Measurements from ENCODE around the gene FRMD4A. TPM values are rescaled to one million over a fixed set of nuclear protein-coding genes. Genes with fewer than 3 reads are reported as not detected.

FRMD4A gene
- polyA plus RNA-seq, 1 donor (not counting 4 experiments of a cell fraction or from before 2014, with no cell fraction given): 12.9 TPM

- Histone ChIP-seq H3K36me3 (ENCODE audit: control insufficient read depth in 2 of 2, extremely low read depth in 1 of 2, insufficient read depth in 2 of 2, low read length in 2 of 2) (no peaks in the 10 kb centered on the region), H3K9me3 (ENCODE audit: control insufficient read depth, low read depth, low read length) (no peaks in the 10 kb centered on the region), H3K27ac (ENCODE audit: control insufficient read depth, insufficient read depth, low read length) (no peak overlapping the region), H3K79me2 (ENCODE audit: control insufficient read depth, insufficient read depth, low read length) (no peaks in the 10 kb centered on the region), H3K9me1 (ENCODE audit: control insufficient read depth, extremely low read depth, insufficient read depth, low read length) (peaks cover 2% of the 10 kb centered on the region), H3K4me1 (ENCODE audit: control insufficient read depth, extremely low read depth, insufficient read depth, low read length) (no peaks in the 10 kb centered on the region), H3K9ac (ENCODE audit: control insufficient read depth, extremely low read depth, insufficient read depth, low read length) (no peak overlapping the region), H4K20me1 (ENCODE audit: control insufficient read depth, extremely low read depth, insufficient read depth, low read length) (no peaks in the 10 kb centered on the region), H2AFZ (ENCODE audit: control insufficient read depth, low read length) (no peak overlapping the region), H3K4me2 (ENCODE audit: control insufficient read depth, extremely low read depth, insufficient read depth, low read depth, low read length) (no peak overlapping the region), H3K27me3 (ENCODE audit: control insufficient read depth, extremely low read depth, insufficient read depth, low read length) (no peaks in the 10 kb centered on the region), H3K4me3 (ENCODE audit: control insufficient read depth in 2 of 3, extremely low read depth in 1 of 3, insufficient read depth in 2 of 3, low read depth in 1 of 3, low read length in 3 of 3) (no peak overlapping the region)
- no peak for DNase-seq (ENCODE audit: low read depth, low spot score)
- no peak for FAIRE-seq
- dilution Hi-C loops (cut with MboI; ENCODE audit: extremely low pct_ligation_motif_present, low sequenced_read_pairs): no loop called here
- TF ChIP-seq EZH2 (IDR thresholded peaks at IDR 0.05; ENCODE audit: low read length) (no peak), CTCF (optimal IDR thresholded peaks at IDR 0.05 in 1 of 3, IDR thresholded peaks at IDR 0.05 in 1 of 3, conservative IDR thresholded peaks at IDR 0.05 in 1 of 3; ENCODE audit: extremely low read depth in 1 of 3, insufficient read depth in 2 of 3, low read length in 3 of 3) (no peak)
Measured at GRCh38 chr10:14153570-14154055, 177.1 kb downstream of the FRMD4A start.

- Histone ChIP-seq H3K4me1 (ENCODE audit: control insufficient read depth, extremely low read depth, insufficient read depth, low read length) (no peaks in the 10 kb centered on the region), H3K4me3 (ENCODE audit: control insufficient read depth in 2 of 3, extremely low read depth in 1 of 3, insufficient read depth in 2 of 3, low read depth in 1 of 3, low read length in 3 of 3) (no peak overlapping the region), H3K4me2 (ENCODE audit: control insufficient read depth, extremely low read depth, insufficient read depth, low read depth, low read length) (no peak overlapping the region), H3K27me3 (ENCODE audit: control insufficient read depth, extremely low read depth, insufficient read depth, low read length) (no peaks in the 10 kb centered on the region), H3K27ac (ENCODE audit: control insufficient read depth, insufficient read depth, low read length) (no peak overlapping the region), H3K36me3 (ENCODE audit: control insufficient read depth in 2 of 2, extremely low read depth in 1 of 2, insufficient read depth in 2 of 2, low read length in 2 of 2) (no peaks in the 10 kb centered on the region), H3K9me1 (ENCODE audit: control insufficient read depth, extremely low read depth, insufficient read depth, low read length) (no peaks in the 10 kb centered on the region), H2AFZ (ENCODE audit: control insufficient read depth, low read length) (no peak overlapping the region), H3K79me2 (ENCODE audit: control insufficient read depth, insufficient read depth, low read length) (no peaks in the 10 kb centered on the region), H3K9ac (ENCODE audit: control insufficient read depth, extremely low read depth, insufficient read depth, low read length) (no peak overlapping the region), H3K9me3 (ENCODE audit: control insufficient read depth, low read depth, low read length) (no peaks in the 10 kb centered on the region), H4K20me1 (ENCODE audit: control insufficient read depth, extremely low read depth, insufficient read depth, low read length) (no peaks in the 10 kb centered on the region)
- FAIRE-seq (no peak), DNase-seq (ENCODE audit: low read depth, low spot score) (no peak)
- dilution Hi-C loops (cut with MboI; ENCODE audit: extremely low pct_ligation_motif_present, low sequenced_read_pairs): no loop called here
- TF ChIP-seq EZH2 (IDR thresholded peaks at IDR 0.05; ENCODE audit: low read length) (no peak), CTCF (optimal IDR thresholded peaks at IDR 0.05 in 1 of 3, IDR thresholded peaks at IDR 0.05 in 1 of 3, conservative IDR thresholded peaks at IDR 0.05 in 1 of 3; ENCODE audit: extremely low read depth in 1 of 3, insufficient read depth in 2 of 3, low read length in 3 of 3) (no peak)
Measured at GRCh38 chr10:14151571-14151970, 179.2 kb downstream of the FRMD4A start.
